Fibroblast of mammary gland (primary cell): ENCODE measurements around the gene TIAM2.

Experiments used
- DNase-seq: peaks from one replicate; pipeline ENCODE4 v3.0.0-alpha.2; 2010; ENCODE audit warnings: low read depth
- H3K4me3 ChIP-seq: 2 replicates; pipeline ENCODE4 v1.5.1; 2011; ENCODE audit warnings: low read depth, mild to moderate bottlenecking, low read length, moderate library complexity; ENCODE audit not compliant: control insufficient read depth
- CTCF ChIP-seq: conservative IDR thresholded peaks from 2 replicates; pipeline ENCODE4 v1.5.1; 2011; ENCODE audit warnings: low read depth, low read length, inconsistent platforms; ENCODE audit not compliant: control insufficient read depth, insufficient read depth

TIAM2 gene

DNA sequence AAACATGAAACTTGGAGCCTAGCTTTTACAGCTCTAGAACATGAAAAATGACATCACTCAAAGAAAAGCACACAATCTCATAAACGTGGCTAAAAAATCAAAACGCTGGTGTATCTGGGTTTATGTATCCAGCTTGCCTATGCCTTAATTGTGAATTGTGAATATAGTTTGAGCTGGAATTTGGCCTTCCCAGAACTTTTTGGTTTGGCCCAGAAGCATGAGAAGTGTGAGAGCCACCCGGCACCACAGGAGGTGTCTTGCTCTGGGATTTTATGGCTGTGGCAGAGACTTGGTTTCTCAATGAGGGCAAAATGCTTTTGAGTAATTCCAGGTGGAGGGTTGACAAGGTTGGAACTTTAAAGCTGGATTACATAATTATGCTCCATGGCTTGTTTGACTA is 69.2 kb downstream of the TIAM2 start:
- no peak for TF ChIP-seq CTCF
- DNase-seq: no peak

GRCh38 chr6:155066361-155066760 is 71.2 kb downstream of the TIAM2 start:
- DNase-seq: peak; percentile 19
- no peak overlapping the region for H3K4me3 ChIP-seq
- no peak for TF ChIP-seq CTCF

More for the DNA sequence above, 69.2 kb downstream of the TIAM2 start:
- no peak overlapping the region for H3K4me3 ChIP-seq

DNA sequence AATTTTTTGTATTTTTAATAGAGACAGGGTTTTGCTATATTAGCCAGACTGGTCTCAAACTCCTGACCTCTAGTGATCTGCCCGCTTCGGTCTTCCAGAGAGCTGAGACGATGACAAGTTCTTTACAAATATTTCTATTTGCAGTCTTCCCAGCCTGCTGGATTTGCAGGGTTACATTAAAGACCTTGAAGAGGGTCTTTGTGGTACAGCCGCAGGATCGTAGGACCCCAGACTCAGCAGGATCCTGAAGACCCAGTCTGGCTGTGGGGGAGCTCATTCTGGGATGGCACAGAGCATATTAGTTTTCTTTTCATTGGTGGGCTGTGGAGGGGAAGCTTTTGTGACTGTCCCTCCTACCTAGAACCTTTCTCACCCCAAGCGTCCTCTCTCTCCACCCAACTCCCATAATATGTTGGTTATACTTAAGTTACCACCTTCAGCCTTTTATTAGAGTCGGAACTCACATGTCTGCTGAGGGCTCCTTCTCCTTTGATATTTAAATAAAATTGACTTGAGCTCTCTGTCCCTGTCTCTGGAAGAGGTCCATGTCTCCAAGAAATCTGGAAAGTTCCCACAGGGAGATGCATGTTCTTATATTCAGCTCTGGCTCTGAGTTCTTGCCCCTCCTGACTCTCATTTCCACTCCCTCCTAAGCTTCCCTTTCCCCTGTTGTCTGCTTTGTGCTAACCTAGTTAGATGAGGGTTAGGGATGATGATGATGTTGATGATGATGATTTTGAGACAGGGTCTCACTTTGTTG is 72.0 kb downstream of the TIAM2 start:
- DNase-seq: no peak
- TF ChIP-seq CTCF: no peak

DNA sequence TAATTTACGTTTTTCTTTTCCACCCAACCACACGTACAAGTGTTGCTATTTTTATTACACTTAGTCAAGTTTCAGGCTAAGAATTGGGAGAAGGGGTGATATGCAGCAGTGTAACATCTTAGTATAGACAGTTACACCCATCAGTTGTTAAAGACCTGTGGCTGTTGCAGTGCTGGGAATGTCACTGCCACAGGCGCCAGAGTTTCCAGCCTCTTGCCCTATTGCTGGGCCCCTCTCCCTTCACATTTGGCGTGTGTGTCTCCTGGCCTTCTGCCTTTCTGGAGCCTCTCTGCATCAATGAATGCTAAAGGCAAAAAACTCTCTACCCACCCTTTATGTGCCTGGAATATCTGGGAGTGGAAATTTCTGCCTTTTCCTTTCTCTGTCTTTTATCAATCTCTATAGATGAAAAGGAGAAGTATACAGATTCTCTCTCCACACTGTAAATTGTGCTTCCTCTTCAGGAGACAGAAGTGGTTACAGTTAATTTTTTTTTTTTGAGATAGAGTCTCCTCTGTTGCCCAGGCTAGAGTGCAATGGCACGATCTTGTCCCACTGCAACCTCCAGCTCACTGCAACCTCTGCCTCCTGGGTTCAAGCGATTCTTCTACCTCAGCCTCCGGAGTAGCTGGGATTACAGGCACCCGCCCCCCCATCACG is 73.0 kb downstream of the TIAM2 start:
- no peak for TF ChIP-seq CTCF
- no peak for DNase-seq
- H3K4me3 ChIP-seq: no peak overlapping the region

More for the DNA sequence above, 72.0 kb downstream of the TIAM2 start:
- no peak overlapping the region for H3K4me3 ChIP-seq

- DNase-seq: no peak
- no peak overlapping the region for H3K4me3 ChIP-seq
- no peak for TF ChIP-seq CTCF
Observed at GRCh38 chr6:155069543-155069942, 74.4 kb downstream of the TIAM2 start.

DNA sequence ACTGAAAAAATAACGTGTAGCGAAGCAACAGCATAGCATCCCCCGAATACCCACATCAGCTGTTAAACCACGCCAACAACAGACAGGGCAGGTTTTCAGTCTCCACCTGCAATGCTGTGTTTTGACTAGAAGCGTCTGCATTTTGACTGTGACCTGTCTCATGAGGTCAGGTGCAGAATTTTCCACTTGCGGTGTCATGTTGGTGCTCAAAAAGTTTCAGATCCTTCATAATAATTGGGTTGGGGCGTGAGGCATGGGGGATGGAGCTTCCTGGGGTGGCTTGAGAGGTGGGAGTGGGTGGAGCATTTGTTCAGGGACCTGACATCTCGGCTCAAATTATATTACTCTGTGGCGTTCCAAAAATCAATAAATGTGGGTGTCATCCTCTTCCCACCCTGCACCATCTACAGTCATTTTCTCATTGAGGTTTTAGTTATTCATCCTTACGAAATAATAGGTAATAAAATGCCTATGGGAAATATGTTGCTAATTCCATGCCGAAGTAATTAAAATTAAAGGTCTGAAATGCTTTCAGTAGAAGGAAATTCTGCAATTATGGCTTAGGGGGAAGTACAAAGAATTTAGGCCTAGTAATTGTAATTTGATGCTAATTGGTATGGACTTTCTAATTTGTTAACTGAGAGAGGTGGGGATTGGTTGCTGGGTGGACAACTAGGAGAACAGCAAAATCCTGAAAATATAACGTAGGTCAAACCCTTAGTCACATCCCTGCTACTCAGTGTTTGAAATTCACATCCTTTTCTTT is 81.0 kb downstream of the TIAM2 start:
- no peak for DNase-seq
- H3K4me3 ChIP-seq: no peak overlapping the region
- no peak for TF ChIP-seq CTCF
